GM12878 (cell line): Measurements from ENCODE around the gene IL37.

ENCODE experiments used
- CBX5 ChIP-seq: sonication (generic); IDR thresholded peaks from 2 replicates; pipeline ENCODE4 v1.6.1; 2016; ENCODE audit warnings: low read depth, moderate library complexity, mild to moderate bottlenecking, inconsistent platforms
- CTCF ChIP-seq, 3 experiments: IDR thresholded peaks in 2 of 3; conservative IDR thresholded peaks in 1 of 3; 2 replicates each; pipeline ENCODE4 v1.5.1; 2011; ENCODE audit warnings: low read depth in 3 of 3, low read length in 3 of 3, mild to moderate bottlenecking in 3 of 3, control low read depth in 2 of 3, moderate library complexity in 2 of 3, inconsistent platforms in 1 of 3, mixed read lengths in 1 of 3; ENCODE audit not compliant: control insufficient read depth in 2 of 3, insufficient read depth in 1 of 3; ENCODE audit errors: extremely low read depth in 1 of 3
- EGR1 ChIP-seq, 2 experiments: IDR thresholded peaks; 1 replicate in 1 of 2; 2 replicates in 1 of 2; pipeline ENCODE4 v1.6.1; 2011 to 2012; ENCODE audit warnings: low read depth in 2 of 2, low read length in 2 of 2, borderline replicate concordance in 1 of 2, mild to moderate bottlenecking in 1 of 2, moderate library complexity in 1 of 2
- EP300 ChIP-seq, 2 experiments: fragments of 150-350 bp in 1 of 2; IDR thresholded peaks; 2 replicates each; pipeline ENCODE4 v1.6.1; 2011 to 2012; ENCODE audit warnings: low read depth in 2 of 2, low read length in 2 of 2, borderline replicate concordance in 1 of 2, improper control_type of control experiment in 1 of 2, inconsistent platforms in 1 of 2; ENCODE audit not compliant: control insufficient read depth in 1 of 2
- ETV6 ChIP-seq, 2 experiments: fragments of 450-650 bp in 1 of 2; IDR thresholded peaks in 1 of 2; conservative IDR thresholded peaks in 1 of 2; 2 replicates each; pipeline ENCODE4 v1.6.1; 2014; ENCODE audit warnings: antibody characterized with exemption in 1 of 2, borderline replicate concordance in 1 of 2, low read depth in 1 of 2, mild to moderate bottlenecking in 1 of 2, moderate library complexity in 1 of 2
- JUNB ChIP-seq: IDR thresholded peaks from 2 replicates; pipeline ENCODE4 v1.6.1; 2016; ENCODE audit warnings: antibody characterized with exemption, mild to moderate bottlenecking
- NFIC ChIP-seq: IDR thresholded peaks from 2 replicates; pipeline ENCODE4 v1.6.1; 2012; ENCODE audit warnings: low read depth, mild to moderate bottlenecking, inconsistent platforms, low read length, moderate library complexity
- POLR2AphosphoS5 ChIP-seq: IDR thresholded peaks from 2 replicates; pipeline ENCODE4 v1.6.1; 2011; ENCODE audit warnings: mild to moderate bottlenecking, low read length, inconsistent platforms
- SKIL ChIP-seq: fragments of 450-650 bp; IDR thresholded peaks from 2 replicates; pipeline ENCODE4 v1.6.1; 2017; ENCODE audit warnings: mild to moderate bottlenecking, low read depth, inconsistent platforms; ENCODE audit not compliant: poor library complexity, severe bottlenecking

GRCh38 chr2:112893752-112894151 lies 17.2 kb upstream of the IL37 start:
- TF ChIP-seq CTCF (IDR thresholded peaks at IDR 0.05 in 2 of 3, conservative IDR thresholded peaks at IDR 0.05 in 1 of 3; ENCODE audit: control insufficient read depth in 2 of 3, extremely low read depth in 1 of 3, insufficient read depth in 1 of 3, low read depth in 3 of 3, low read length in 3 of 3) (no peak), EP300 (IDR thresholded peaks at IDR 0.05; ENCODE audit: borderline replicate concordance in 1 of 2, control insufficient read depth in 1 of 2, low read depth in 2 of 2, low read length in 2 of 2) (no peak), NFIC (no peak), SKIL (no peak), POLR2AphosphoS5 (no peak), JUNB (no peak), EGR1 (IDR thresholded peaks at IDR 0.05; ENCODE audit: borderline replicate concordance in 1 of 2, low read depth in 2 of 2, low read length in 2 of 2) (no peak), CBX5 (no peak), ETV6 (conservative IDR thresholded peaks at IDR 0.05 in 1 of 2, IDR thresholded peaks at IDR 0.05 in 1 of 2; ENCODE audit: borderline replicate concordance in 1 of 2, low read depth in 1 of 2) (no peak)
